ENCODE data around the gene TNNI3. TPM values are rescaled to one million over a fixed set of nuclear protein-coding genes. Genes with fewer than 3 reads are reported as not detected.
"Not testable (repeated sequence)": the region's sequence is repeated elsewhere in the genome, so short reads cannot be mapped to it uniquely, and the experiment has no call there.

TNNI3 gene
- total RNA-seq, 1 donor from 2014 or later, result not detected

DNA sequence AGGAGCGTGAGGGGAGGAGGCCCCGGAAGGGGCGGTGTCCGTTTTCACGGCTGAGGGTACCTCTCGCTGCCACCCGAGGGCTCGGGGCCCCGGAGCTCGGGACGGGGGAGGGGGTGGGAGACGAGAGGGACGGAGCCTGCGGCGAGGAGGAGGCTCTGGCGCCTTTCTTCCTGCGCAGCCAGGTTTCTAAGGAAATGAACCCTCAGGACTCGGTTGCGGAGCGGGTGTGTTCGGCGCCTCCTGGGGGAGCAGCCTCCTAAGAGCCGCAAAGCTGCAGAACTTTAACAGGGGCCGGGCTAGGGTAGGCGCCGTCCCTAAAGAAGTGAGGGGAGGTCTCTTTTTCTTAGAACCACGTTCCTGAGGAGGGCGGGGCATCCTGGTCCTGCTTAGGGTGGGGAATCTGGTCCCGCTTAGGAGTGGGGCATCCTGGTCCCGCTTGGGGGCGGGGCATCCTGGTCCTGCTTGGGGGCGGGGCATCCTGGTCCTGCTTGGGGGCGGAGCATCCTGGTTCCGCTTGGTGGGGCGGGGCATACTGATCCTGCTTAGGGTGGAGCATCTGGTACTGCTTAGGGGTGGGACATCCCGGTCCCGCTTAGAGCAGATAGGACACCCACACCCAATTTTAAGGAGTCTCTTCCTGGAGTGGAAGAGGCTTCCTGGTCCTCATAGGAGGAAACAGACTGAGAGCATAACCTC, 16.3 kb upstream of the TNNI3 start:
- intact Hi-C loops (cut with micrococcal nuclease), result loop anchor here (2.0 kb wide), 1 partner anchor 13 kb away; no protein-coding TSS in a partner anchor

DNA sequence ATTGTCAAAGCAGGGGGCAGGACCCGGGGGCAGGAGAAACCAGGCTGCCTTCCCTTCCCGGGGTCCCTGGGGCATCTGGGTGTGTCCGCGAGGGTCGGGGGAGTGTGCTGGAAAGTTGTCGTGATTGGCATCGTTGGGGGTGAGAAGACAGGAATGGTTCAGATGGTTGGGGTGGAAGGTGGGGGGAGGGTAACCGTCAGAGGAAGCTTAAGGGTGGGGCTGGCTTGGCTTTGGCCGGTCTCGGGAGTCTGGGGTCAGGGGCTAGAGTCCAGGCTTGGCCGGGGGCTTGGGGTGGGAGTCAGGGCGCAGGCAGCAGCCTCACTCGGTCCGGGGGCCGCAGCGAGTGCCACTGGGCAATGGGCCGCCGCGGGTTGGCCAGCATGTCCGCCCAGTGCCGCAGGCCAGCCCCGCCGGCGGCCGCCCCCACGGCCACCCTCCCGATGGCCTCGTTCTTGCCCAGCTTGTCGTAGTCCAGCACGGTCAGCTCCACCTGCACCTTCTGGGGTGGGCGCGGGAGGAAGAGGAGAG, 15.7 kb upstream of the TNNI3 start:
- intact Hi-C loops (cut with micrococcal nuclease), result no loop called here

DNA sequence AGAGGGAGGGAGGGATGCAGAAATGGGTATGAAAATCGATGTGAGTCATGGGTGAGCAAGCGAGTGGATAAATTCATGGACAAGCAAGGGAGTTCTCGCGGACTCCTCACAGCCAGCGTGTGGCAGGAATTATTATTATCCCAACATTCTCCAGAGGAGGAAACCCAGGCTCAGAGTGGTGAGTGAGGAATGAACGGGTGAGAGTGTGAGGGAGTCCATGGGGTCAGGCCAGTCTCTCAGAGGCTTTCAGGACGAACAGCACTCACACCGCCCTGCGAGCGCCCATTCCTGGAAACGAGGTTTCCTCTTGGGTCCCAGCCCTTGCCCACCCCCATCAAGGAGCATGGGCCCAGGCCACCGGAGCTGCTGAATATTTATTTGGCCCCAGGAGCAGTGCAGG, 15.2 kb upstream of the TNNI3 start:
- intact Hi-C loops (cut with micrococcal nuclease), result no loop called here

DNA sequence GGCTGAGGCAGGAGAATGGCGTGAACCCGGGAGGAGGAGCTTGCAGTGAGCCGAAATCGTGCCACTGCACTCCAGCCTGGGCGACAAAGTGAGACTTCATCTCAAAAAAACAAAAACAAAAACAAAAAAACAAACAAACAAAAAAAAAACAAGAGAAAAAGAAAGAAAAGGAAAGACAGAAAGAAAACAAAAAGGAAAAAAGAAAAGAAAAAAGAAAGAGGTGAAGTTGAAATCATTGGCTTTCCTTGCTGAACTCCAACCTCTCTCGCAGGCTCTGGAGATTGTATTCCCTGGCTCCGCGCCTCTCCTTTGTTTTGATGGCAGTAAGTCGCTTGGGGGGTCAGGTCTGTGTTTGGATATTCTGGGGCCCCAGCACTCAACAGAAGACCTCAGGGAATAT, 14.8 kb upstream of the TNNI3 start:
- intact Hi-C loops (cut with micrococcal nuclease), result not testable (repeated sequence)

DNA sequence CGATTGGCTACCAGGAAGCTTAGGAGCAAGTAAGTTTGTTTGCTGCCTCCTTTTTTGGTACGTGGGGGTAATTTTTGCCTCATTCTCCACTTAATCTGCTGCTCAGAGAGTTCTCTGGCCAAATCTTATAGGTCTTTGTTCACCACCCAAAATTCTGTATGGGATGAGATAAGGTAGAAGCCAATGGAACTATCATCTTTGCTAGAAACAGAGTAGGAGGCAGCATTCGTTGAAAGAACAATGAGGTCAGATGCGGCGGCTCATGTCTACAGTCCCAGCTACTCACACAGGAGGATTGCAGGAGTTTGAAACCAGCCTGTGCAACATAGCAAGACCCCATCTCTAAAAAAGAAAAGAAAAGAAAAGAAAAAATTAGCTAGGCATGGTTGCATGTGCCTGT, 13.9 kb upstream of the TNNI3 start:
- intact Hi-C loops (cut with micrococcal nuclease), result no loop called here

DNA sequence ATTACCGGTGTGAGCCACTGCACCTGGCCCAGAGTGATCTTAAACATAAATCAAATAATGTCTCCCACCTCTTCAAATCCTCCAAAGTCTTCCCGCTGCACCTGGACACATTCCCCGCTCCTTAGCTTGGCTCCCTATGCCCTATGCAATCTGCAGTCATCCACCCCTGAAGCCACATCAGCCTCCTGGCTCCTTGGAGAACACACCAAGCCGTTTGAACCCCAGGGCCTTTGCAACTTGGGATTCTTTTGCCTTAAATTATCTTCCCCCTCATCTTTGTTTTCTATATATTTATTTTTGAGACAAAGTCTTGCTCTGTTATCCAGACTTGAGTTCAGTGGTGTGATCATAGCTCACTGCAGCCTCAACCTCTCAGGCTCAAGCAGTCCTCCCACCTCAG, 11.6 kb upstream of the TNNI3 start:
- intact Hi-C loops (cut with micrococcal nuclease), result no loop called here

DNA sequence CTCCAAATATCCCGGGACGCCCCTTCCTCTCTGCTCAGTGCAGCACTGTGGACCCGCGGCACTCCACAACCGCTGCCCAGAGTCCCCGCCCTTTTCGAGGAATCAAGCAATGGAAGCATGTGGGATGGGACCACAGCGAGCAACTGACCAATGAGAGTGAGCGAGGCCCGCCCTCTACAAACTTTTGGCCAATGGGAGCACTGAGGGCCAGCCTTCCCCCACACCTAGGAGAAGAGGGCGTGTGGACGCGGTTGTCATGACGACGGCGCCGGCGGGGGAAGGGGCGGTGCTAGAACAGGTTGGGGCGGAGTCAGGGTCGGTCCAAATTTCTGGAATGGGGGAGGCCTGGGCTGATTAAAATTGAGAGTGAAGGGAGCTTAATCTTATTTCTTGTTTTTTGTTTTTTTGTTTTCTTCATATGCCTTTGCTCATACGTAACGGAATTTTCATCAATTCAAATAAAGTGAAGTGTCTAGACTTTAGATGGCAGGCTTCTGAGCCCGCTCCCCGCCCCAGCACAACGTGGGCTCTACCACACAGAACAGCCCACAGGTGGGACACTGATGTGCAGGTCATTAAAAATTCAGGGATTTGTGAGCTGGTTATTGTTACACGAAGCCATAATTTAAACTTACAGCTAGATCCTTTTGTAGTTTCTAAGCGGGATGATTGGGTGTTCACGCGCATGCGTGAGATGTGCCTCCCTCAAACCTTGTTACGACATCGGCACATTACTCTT, 9.2 kb upstream of the TNNI3 start, which contains the start of gene DNAAF3:
Gene DNAAF3, minus strand, starts transcription at position 84 of the 739 bp plus-strand sequence. CDS start 200 bp downstream, outside the sequence.
- intact Hi-C loops (cut with micrococcal nuclease), result loop anchor here (1.0 to 2.0 kb wide), 2 partner anchors 49 to 92 kb away; partner anchors contain the start of genes PPP1R12C and PPP6R1

DNA sequence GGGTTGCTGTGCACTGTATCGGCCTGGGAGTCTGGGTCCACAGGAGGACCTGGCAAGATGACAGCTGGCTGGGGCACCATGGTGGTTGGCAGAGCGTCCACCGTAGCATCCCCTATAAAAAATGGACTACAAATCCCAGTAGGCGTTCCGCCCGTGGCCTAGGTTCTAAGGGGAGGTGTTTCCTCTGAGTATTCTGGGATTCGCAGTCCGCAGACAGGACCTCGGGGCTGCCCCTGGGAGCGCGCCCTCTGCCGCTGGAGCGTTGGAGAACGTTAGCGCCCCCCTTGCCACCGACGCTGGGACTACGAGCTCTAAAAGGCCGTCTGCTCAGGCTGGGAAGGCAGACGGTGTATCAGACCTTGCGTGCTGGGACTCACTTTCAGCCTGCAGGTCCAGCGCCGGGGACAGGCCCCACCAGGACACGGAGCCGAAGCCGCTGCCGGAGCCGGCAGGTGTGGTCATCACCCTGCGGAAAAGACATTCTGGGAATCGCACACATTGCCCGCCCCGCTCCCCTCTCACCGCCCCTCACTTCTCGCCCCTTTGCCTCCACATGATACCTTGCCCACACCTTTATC, 8.5 kb upstream of the TNNI3 start:
- intact Hi-C loops (cut with micrococcal nuclease), result loop anchor here (1.0 to 2.0 kb wide), 2 partner anchors 49 to 93 kb away; partner anchors contain the start of genes PPP1R12C and PPP6R1

DNA sequence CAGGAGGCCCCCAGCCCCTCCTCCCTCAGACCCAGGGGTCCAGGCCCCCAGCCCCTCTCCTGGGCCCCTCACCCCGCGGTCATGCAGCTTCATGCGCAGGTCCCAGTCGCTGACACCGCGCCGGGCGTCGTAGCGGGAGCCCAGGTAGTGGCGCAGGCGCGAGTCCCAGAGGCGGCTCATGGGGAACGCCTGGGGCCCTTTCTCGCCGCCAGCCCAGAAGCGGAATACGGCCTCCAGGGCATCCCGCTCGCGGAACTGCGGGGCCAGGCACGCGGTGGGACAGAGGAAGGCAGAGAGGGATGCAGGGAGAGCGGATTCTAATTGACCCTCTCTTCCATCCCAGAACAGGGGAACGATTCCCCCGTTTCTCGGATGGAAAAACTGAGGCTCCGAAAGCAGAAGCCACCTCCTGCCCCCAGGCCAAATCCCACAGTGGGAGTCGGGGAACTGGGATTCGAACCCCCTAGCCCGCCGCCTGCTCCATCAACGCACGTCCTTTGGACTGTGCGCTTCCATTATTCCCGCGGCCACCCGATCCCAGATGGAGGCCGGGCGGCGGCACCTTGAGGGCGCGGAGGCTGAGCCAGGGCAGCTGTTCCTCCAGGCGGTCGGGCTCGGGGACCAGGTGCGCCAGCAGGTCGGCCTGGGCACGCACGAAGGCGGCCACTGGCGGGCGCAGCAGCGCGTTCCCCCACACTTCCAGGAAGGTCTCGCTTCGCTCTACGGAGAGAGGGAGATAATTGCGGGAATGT, 4.2 kb upstream of the TNNI3 start:
- intact Hi-C loops (cut with micrococcal nuclease), result loop anchor here (2.0 kb wide), 2 partner anchors 13 to 81 kb away; no protein-coding TSS in a partner anchor

DNA sequence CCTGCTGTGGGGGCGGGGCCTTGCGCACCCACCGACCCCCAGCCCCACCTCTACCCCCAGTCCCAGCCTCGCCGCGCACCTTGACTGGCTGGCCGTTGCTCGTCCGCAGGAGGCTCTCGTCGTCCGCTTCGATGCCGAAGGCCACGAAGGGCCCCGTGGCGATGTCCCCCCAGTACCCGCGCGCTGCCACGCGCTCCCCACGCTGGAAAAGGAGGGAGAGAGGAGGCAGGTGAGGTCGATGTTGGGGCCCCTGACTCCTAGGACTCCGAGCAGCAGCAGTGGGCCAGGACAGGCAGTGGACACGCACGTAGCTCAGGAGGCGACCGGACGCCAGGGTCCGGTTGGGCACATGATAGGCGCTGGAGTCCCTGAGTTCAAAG, 3.4 kb upstream of the TNNI3 start:
- intact Hi-C loops (cut with micrococcal nuclease), result loop anchor here (1.0 to 2.0 kb wide), 6 partner anchors 14 to 280 kb away; partner anchors contain the start of gene RDH13

DNA sequence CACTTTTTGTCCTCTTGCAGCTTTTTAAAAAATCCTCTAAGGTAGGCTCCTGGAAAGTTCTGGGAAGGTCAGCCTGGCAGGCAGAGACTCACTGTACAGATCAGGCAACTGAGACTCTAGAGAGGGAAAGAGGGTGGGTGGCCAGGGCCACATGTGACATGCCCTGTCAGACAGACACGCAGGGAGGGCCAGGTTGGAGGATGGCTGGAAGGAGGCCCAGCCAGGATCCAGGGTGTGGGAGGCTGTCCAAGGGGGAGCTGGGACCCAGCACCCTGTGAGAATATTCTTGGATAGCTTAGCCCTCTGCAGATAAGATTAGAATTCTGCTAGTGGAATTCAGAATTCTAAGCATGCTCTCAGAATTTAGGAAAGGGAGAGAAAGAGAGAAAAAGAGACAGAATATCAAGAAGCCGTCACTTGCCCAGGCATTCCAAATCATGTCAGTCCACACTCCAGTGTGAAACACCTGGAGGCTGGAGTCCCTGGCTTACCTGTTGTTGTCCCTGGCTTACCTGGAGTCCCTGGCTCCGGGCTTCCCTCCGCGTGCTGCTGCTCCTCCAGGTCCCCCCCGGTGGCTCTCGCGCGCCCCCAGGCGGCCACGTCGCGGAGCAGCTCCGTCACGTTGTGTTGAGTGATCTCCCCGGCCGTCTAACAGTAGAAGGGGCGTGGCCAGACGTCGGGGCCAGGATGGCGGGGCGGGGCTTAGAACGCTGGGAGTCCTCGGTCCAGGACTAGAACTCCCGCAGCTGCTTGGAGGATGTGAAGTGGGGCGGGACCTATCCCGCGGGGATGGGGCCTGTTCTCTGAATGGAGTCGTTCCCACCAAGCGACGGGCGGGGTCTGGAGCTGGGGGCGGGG, 2.8 kb upstream of the TNNI3 start:
- intact Hi-C loops (cut with micrococcal nuclease), result loop anchor here (1.0 to 2.0 kb wide), 6 partner anchors 14 to 279 kb away; partner anchors contain the start of gene RDH13

DNA sequence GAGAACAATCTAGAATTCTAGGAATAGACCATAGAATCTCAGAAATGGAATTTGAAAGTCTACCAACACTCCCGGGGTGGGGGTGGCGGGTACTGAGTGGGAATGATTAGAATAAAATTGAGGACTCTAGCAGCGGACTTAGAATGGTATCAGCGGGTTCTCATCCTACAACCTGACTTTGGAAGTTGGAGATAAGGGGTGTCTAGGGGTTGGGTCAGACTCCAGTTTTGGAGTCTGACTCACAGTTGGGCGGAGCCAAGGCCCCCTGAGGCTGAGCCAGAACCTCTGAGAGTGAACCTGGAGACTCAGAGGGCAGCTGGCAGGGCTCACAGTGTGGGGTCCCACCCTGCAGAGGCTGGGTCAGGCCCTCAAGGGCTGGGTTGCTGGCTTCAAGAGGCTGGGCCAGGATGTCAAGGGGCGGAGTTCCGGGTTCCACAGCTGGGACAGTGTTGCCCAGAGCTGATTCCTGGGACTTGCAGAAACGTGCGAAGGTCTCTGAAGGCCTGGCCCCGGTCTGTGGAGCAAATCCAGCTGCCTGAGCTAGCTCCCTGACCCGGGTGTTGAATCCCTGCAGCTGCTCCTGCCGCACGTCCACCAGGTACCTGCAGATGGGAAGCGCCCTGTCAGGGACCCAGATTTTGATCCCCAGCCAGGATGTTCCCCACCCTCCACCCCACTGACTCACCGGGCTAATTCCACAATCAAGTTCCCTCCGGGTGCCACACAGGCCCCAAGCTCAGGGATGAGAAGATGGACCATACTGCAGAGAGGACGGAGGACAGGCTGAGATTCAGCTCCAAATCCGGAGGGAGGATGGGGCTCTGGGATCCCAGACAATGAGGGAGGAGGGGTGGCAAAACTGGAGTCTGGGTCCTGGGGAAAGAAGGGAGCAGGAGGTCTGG, 1.6 kb upstream of the TNNI3 start:
- intact Hi-C loops (cut with micrococcal nuclease), result no loop called here

DNA sequence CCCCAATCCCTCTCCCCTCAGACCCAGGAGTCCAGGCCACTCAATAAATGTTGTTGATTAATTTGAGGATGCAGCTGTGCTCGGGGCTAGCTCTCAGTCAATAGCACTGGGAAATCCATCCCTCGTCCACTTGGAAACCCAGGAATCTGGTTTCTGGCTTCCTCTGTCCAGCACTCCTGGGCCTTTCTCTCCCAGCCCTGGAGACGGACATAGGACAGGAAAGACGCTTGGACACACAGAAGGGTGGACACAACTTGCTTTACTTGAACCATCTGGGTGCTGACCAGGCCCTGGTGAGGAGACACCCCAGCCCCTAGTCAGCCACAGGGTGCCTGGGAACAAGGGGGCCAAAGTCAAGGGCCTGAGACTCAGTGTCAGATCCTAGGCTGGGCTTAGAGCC, 891 bp upstream of the TNNI3 start:
- intact Hi-C loops (cut with micrococcal nuclease), result no loop called here

DNA sequence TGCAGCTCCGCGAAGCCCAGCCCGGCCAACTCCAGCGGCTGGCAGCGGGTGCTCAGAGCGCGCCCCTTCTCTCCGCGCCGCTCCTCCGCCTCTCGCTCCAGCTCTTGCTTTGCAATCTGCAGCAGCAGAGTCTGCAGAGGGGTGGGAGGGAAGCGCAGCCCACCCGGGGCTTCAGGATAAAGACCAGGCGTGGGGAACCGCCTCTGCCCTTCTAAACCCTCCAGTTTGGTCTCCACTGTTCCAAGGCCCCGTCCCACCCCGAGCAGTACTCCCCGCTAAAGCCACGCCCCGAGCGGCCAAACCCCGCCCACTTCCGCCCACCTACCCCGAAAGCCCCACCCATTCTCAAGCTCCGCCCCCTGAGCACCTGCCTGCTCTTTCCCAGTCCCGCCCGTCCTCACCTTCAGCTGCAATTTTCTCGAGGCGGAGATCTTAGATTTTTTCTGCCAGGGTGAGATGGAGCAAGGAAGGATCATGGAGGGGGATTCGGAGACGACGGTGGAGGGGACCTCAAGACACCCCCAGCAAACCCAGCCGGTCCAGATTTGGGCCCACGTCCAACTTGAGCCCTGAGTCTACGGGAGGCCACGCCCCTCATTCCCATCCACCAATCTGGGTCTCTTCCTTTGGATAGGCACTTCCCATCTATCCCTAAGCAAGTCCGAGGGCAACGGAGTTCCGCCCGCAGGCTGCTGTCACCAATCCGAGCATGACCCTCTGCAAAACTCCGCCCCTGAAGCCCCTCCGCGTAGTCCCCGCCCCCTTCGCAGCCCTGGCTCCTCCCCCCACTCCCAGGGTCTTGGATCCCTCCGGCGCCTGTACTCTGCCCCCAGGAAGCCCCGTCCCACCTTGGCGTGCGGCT, 1.1 kb downstream of the TNNI3 start:
- intact Hi-C loops (cut with micrococcal nuclease), result no loop called here

DNA sequence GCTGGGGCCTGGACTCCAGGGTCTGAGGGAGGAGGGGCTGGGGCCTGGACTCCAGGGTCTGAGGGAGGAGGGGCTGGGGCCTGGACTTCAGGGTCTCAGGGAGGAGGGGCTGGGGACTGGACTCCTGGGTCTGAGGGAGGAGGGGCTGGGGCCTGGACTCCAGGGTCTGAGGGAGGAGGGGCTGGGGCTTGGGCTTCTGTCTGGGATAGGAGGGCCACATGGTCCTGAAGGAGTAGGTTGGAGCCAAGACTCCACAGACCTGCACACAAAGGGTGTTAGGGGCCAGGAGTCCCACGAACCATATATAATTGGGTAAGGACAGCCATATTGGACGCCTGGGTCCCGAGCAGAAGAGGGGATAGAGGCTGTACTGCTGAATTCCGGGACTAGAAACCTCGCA, 1.7 kb downstream of the TNNI3 start:
- intact Hi-C loops (cut with micrococcal nuclease), result not testable (repeated sequence)

DNA sequence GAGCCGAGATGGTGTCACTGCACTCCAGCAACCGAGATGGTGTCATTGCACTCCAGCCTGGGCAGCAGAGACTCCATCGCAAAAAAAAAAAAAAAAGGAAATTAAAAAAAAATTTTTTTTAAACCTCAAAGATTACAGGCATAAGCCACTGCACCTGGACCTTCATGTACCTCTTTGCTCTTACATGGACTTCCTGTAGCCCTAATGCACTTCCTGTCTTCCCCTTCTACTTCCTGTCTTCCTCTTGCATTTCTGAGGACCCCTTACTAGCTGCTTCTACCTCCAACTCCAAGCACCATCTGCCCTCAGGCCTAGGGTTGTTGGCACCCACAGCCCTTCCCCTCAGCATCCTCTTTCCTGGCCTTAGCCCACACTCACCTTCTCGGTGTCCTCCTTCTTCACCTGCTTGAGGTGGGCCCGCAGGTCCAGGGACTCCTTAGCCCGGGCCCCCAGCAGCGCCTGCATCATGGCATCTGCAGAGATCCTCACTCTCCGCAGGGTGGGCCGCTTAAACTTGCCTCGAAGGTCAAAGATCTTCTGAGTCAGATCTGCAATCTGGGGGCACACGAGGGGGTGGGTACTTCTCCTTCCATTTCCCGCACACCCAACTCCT, 3.8 kb downstream of the TNNI3 start:
- intact Hi-C loops (cut with micrococcal nuclease), result no loop called here

DNA sequence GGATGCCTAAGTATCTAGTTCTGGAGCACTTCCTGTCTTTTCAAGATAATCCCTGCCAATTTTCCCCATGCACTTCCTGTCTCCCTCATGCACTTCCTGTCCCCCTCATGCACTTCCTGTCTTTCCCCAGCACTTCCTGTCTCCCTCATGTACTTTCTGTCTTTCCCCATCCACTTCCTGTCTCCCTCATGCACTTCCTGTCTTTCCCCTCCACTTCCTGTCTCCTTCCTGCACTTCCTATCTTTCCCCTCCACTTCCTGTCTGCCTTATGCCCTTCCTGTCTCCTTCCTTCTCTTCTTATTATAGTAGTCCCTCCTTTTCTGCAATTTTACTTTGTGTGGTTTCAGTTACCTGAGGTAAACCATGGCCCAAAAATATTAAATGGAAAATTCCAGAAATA, 5.5 kb downstream of the TNNI3 start:
- intact Hi-C loops (cut with micrococcal nuclease), result no loop called here
